GM12892 (cell line): ENCODE measurements around the gene HTT.
"Not testable (repeated sequence)": the region's sequence is repeated elsewhere in the genome, so short reads cannot be mapped to it uniquely, and the experiment has no call there.

Source experiments
- DNase-seq: peaks from one replicate; pipeline ENCODE4 v3.0.0; 2011; ENCODE audit not compliant: insufficient read length
- FAIRE-seq: peaks from 2 replicates; lab custom pipeline; 2011; peaks lifted over from hg19 to GRCh38; lab: Jason Lieb, UNC
- POLR2A ChIP-seq: IDR thresholded peaks from 2 replicates; pipeline ENCODE4 v1.6.1; 2011; ENCODE audit warnings: low read depth, low read length, control low read depth
- POLR2AphosphoS5 ChIP-seq: IDR thresholded peaks from 2 replicates; pipeline ENCODE4 v1.6.1; 2011; ENCODE audit warnings: low read depth, low read length, control low read depth
- TAF1 ChIP-seq: IDR thresholded peaks from 2 replicates; pipeline ENCODE4 v1.6.1; 2011; ENCODE audit warnings: low read depth, mild to moderate bottlenecking, control low read depth, low read length, borderline replicate concordance

The HTT gene

GRCh38 chr4:3091464-3091863 is 17.0 kb downstream of the HTT start:
- FAIRE-seq (no peak), DNase-seq (no peak)
- TF ChIP-seq TAF1, result no peak
- TF ChIP-seq POLR2AphosphoS5, result no peak
- no peak for TF ChIP-seq POLR2A

- FAIRE-seq, result not testable (repeated sequence)
Measured at GRCh38 chr4:3094701-3095100, 20.2 kb downstream of the HTT start.

GRCh38 chr4:3096202-3096601 is 21.7 kb downstream of the HTT start:
- no peak for DNase-seq
- no peak for FAIRE-seq
- TF ChIP-seq TAF1 (no peak), POLR2A (no peak), POLR2AphosphoS5 (no peak)

More at GRCh38 chr4:3094701-3095100, 20.2 kb downstream of the HTT start:
- DNase-seq, result not testable (repeated sequence)

- FAIRE-seq (no peak), DNase-seq (no peak)
- TF ChIP-seq TAF1 (no peak), POLR2A (no peak), POLR2AphosphoS5 (no peak)
Measured at GRCh38 chr4:3098346-3098745, 23.9 kb downstream of the HTT start.

DNA sequence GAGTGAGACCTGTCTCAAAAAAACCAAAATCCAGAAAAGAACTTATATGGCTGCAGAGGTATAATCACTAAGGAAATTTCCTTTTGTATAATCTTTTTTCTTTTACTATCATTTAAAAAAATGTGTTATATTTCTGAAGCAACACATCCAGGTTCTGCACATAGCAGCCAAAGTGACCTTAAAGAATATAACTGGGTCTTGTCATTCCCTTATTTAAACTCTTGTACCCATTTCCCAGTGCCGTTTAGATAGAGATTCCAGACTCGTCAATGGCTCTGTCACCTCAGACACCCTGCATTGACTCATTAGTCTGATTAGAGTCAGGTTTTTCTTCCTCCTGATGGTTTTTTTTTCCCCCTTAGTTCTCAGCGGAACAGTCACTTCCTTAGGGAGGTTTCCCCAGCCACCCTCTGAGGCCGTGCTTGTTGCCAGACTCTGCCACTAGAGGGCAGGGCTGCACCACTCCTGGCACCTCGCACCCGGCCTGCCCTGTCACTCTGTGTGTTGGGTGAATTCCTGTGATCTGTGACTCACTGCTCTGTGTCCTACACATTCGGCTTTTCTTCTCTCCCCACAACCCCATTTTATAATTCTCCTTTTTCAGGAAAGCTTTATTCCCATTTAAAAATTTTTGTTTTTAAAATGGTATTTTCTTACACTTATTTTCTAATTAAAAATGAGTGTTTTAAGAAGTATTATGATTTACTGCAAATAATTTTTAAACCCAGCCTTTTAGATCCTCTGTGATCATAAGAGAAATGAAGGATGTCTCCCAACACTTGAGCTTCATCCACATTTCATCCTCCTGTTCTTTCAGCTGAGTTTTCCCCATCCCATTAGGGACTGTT is 32.1 kb downstream of the HTT start:
- peak; percentile 59 for DNase-seq
- peak; percentile 98 for FAIRE-seq
- TF ChIP-seq POLR2A (no peak), TAF1 (no peak), POLR2AphosphoS5 (no peak)

DNA sequence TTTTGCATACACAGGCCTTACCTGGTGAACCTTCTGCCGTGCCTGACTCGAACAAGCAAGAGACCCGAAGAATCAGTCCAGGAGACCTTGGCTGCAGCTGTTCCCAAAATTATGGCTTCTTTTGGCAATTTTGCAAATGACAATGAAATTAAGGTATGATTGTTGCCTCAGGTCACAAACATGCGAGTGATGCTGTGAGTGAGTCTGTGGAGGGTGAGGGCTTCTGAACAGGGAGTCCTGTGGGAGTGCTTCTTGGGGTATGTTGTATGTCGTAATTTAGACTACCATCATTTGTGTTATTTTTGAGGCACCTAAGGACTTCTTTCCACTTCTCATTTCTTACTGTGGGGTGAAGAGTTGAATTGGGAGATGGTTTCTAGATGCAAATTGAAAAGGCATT is 32.8 kb downstream of the HTT start:
- no peak for DNase-seq
- no peak for FAIRE-seq
- no peak for TF ChIP-seq POLR2A
- no peak for TF ChIP-seq POLR2AphosphoS5
- no peak for TF ChIP-seq TAF1

- TF ChIP-seq TAF1 (no peak), POLR2AphosphoS5 (no peak), POLR2A (no peak)
- DNase-seq (no peak), FAIRE-seq (no peak)
Measured at GRCh38 chr4:3107691-3108121, 33.2 kb downstream of the HTT start.

GRCh38 chr4:3108211-3108610 is 33.7 kb downstream of the HTT start:
- FAIRE-seq, result no peak
- TF ChIP-seq TAF1, result no peak
- no peak for TF ChIP-seq POLR2AphosphoS5
- TF ChIP-seq POLR2A, result no peak

GRCh38 chr4:3111461-3111860 is 37.0 kb downstream of the HTT start:
- DNase-seq, result no peak

More at GRCh38 chr4:3108211-3108610, 33.7 kb downstream of the HTT start:
- no peak for DNase-seq

DNA sequence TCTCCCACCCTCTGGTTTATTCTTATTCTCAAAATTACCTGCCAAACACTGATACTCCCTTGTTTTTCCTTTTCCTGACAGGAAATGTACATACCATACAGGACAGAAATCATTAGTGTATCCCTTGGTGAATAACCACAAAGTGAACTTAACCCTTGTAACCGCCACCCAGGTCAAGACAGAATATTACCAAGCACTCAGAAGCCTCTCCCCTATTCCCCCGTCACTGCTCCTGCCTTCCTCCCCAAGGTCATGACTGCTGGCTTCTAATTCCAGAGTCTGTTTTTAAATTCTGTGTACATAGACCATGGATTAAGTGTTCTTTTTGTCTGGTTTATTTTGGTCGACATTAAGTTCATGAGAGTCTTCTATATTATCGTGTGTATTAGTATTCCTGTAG is 37.7 kb downstream of the HTT start:
- TF ChIP-seq POLR2AphosphoS5 (no peak), TAF1 (no peak), POLR2A (no peak)
- DNase-seq (no peak), FAIRE-seq (no peak)

More at GRCh38 chr4:3111461-3111860, 37.0 kb downstream of the HTT start:
- FAIRE-seq, result no peak
- no peak for TF ChIP-seq POLR2A
- no peak for TF ChIP-seq TAF1

- TF ChIP-seq TAF1 (no peak), POLR2A (no peak), POLR2AphosphoS5 (no peak)
- FAIRE-seq (no peak), DNase-seq (no peak)
Measured at GRCh38 chr4:3112609-3113469, 38.4 kb downstream of the HTT start.

DNA sequence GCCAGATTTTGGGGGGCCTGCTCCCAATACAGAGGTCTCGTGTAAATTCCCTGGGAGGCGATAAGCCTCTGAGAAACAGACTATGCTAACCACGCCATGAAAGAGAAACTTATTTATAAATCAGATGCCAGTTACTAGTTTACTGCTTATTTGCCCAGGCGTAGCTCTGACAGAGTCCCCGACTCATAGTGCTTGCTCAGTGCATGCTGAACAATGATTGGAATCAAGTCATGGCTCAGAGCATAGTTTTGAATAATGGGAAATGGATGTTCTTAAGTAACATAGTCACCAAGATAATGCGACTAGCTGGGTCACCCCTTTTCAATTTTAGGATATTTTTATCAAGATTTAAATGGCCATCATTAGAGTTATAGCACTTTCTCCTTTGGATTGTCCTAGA is 39.9 kb downstream of the HTT start:
- FAIRE-seq (no peak), DNase-seq (no peak)
- TF ChIP-seq TAF1, result no peak
